ENCODE results near the gene CFAP54. TPM values are rescaled to one million over a fixed set of nuclear protein-coding genes. Genes with fewer than 3 reads are reported as not detected.

Gene CFAP54
- total RNA-seq, 1 donor from 2014 or later, result 8.9 TPM

DNA sequence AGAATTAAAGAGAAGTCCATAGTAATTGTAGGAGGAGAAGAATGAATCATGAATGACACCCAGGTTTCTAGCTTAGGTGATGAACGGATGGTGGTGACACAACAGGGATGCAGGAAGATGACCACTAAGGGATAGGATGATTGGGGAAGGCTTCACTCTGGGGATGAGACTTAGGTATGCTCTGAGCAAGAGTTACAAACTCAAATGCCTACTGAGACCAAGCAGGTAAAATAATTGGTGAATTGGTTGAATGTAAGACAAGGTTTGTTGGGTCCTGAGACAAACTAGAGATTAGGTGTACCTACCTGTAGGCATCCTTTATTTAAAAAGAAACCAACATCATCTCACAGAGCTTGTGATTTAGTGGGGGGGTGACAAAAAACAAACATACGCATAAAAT, 116.3 kb downstream of the CFAP54 start:
- Mint-ChIP-seq H3K36me3 (no peaks in the 10 kb centered on the region), H3K9me3 (peaks cover 1% of the 10 kb centered on the region), H3K4me1 (ENCODE audit: unreplicated experiment) (no peaks in the 10 kb centered on the region), H3K4me3 (no peak overlapping the region), H3K27me3 (peaks cover 6% of the 10 kb centered on the region), H3K27ac (no peak overlapping the region)
- DNase-seq (ENCODE audit: extremely low spot score, unreplicated experiment), result no peak
- TF ChIP-seq, protein P1, sequence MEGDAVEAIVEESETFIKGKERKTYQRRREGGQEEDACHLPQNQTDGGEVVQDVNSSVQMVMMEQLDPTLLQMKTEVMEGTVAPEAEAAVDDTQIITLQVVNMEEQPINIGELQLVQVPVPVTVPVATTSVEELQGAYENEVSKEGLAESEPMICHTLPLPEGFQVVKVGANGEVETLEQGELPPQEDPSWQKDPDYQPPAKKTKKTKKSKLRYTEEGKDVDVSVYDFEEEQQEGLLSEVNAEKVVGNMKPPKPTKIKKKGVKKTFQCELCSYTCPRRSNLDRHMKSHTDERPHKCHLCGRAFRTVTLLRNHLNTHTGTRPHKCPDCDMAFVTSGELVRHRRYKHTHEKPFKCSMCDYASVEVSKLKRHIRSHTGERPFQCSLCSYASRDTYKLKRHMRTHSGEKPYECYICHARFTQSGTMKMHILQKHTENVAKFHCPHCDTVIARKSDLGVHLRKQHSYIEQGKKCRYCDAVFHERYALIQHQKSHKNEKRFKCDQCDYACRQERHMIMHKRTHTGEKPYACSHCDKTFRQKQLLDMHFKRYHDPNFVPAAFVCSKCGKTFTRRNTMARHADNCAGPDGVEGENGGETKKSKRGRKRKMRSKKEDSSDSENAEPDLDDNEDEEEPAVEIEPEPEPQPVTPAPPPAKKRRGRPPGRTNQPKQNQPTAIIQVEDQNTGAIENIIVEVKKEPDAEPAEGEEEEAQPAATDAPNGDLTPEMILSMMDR (conservative IDR thresholded peaks at IDR 0.05), result no peak

DNA sequence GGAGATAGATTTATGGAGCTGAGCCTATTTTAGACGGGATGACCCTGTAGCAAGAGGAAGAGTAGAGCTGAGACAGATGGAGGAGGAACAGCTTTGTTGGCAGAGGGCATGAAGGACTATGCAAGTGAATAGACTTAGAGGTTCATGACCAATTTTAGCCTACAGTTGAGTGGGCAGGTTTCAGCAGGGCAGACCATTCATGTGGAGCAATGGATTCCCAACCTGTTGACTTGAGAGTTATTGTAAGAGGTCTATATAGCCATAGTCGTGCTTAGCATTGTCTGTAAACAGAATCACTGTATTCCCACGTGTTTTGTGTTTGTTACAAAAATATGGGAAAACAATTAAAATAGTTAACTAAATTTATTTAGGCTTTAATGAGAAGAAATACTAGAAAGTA, 116.8 kb downstream of the CFAP54 start:
- Mint-ChIP-seq H3K36me3 (no peaks in the 10 kb centered on the region), H3K9me3 (no peaks in the 10 kb centered on the region), H3K27me3 (peaks cover 6% of the 10 kb centered on the region), H3K4me3 (no peak overlapping the region), H3K4me1 (ENCODE audit: unreplicated experiment) (no peaks in the 10 kb centered on the region), H3K27ac (no peak overlapping the region)
- TF ChIP-seq, protein P1 (conservative IDR thresholded peaks at IDR 0.05), result no peak
- DNase-seq (ENCODE audit: extremely low spot score, unreplicated experiment), result no peak

DNA sequence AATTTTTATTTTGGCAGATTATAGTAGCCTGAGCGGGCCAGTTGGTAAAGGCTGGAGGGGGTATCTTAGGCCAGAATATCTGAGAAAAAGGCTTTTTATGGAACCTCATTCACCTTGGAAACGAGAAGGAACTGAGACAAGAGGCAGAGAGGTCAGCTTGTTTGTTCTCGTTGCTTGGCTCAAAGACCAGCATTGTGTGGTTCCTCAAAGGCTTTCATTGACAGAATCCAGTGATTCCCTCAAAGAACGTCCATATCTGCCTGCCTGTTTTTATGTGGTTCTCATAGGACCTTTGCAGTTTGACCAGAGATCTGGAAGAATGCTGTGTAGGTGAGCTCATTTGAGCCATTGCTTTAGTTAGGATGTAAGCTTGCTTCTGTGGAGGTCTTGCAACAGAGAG, 117.3 kb downstream of the CFAP54 start:
- Mint-ChIP-seq H3K27ac (no peak overlapping the region), H3K27me3 (peaks cover 6% of the 10 kb centered on the region), H3K9me3 (peaks cover 3% of the 10 kb centered on the region), H3K4me1 (ENCODE audit: unreplicated experiment) (no peaks in the 10 kb centered on the region), H3K4me3 (no peak overlapping the region), H3K36me3 (no peaks in the 10 kb centered on the region)
- TF ChIP-seq, protein P1 (conservative IDR thresholded peaks at IDR 0.05), result no peak
- no peak for DNase-seq (ENCODE audit: extremely low spot score, unreplicated experiment)

DNA sequence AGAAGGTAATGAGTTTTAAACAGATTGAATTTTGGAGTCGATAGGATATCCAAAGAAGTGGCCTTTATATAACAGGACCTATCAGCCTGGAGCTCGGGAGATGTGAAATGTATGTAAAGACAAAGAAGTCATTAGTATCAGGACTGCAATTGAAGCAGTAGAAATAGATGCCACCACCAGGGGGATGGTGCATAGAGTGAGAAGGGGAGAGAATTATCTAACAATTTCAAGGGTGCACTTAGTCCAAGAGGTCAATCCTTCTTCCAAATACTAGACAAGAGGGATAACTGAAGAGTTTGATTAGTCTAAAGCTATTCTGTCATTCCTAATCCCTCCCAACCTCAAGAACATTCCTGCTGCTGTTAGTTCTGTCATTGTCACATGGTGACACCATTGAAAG, 127.8 kb downstream of the CFAP54 start:
- Mint-ChIP-seq H3K4me1 (ENCODE audit: unreplicated experiment) (no peaks in the 10 kb centered on the region), H3K9me3 (peaks cover 4% of the 10 kb centered on the region), H3K27ac (no peak overlapping the region), H3K36me3 (no peaks in the 10 kb centered on the region), H3K27me3 (peaks cover 3% of the 10 kb centered on the region), H3K4me3 (no peak overlapping the region)
- no peak for DNase-seq (ENCODE audit: extremely low spot score, unreplicated experiment)
- TF ChIP-seq, protein P1 (conservative IDR thresholded peaks at IDR 0.05), result peak; percentile 58

DNA sequence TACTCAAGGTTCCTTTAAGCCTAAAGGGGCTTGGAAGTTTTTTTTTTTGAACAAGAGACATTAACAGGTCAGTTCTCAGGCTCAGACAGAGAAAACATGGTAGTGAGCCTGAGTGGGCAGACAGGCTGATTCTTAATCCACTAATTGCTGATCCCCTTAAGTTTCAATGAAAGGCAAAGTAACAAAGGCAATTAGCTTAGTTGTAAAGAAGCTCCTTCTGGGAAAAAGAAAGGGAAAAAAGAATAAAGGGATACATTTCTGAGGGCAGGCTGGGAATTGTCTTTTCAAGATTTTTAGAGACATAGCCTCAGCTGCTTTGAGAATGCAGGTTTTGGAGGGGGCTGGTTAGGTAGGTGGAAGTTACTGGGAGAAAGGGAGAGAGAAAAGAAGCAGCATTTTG, 133.8 kb downstream of the CFAP54 start:
- peaks cover 3% of the 10 kb centered on the region for H3K27me3 Mint-ChIP-seq
- H3K9me3 Mint-ChIP-seq, result no peaks in the 10 kb centered on the region
- TF ChIP-seq, protein P1 (conservative IDR thresholded peaks at IDR 0.05), result no peak
- no peak overlapping the region for H3K4me3 Mint-ChIP-seq
- no peak overlapping the region for H3K27ac Mint-ChIP-seq
- DNase-seq (ENCODE audit: extremely low spot score, unreplicated experiment), result no peak
- H3K36me3 Mint-ChIP-seq, result no peaks in the 10 kb centered on the region
- no peaks in the 10 kb centered on the region for H3K4me1 Mint-ChIP-seq (ENCODE audit: unreplicated experiment)

DNA sequence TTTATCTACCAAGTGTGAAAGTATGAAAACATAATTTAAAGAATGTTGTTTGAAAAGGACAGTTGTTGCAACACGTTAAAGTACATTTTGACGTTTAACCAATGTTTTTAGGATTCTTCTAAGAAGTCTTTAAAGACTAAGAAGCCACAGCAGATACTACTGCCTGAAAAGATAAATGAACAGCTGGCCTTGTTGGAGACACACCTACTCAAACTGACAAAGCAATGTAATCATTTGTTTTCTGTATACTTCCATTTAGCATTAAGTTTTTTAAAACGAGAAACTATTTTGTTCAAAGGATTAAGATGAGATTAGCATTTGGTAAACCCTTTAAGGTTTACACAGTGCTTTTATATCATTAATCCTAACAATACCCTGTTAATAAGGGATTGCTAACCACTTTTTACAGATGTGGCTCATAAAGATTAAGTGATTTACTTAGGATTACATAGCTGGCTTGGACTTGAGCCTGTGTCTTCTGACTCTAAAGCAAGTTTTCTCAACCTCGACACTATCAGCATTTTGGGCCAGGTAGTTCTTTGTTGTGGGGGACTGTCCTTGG, 134.4 kb downstream of the CFAP54 start:
- TF ChIP-seq, protein P1 (conservative IDR thresholded peaks at IDR 0.05), result no peak
- Mint-ChIP-seq H3K9me3 (no peaks in the 10 kb centered on the region), H3K36me3 (no peaks in the 10 kb centered on the region), H3K4me1 (ENCODE audit: unreplicated experiment) (no peaks in the 10 kb centered on the region), H3K27ac (no peak overlapping the region), H3K27me3 (peaks cover 3% of the 10 kb centered on the region), H3K4me3 (no peak overlapping the region)
- DNase-seq (ENCODE audit: extremely low spot score, unreplicated experiment), result no peak
